Lower leg skin (tissue), 4 donors: ENCODE measurements around the gene ZNF48. TPM values are rescaled to one million over a fixed set of nuclear protein-coding genes. Genes with fewer than 3 reads are reported as not detected.

Experiments used
- DNase-seq, 2 donors: peaks; one replicate each; pipeline ENCODE4 v3.0.0-alpha.2; 2019; ENCODE audit warnings: low spot score in 2 of 2
- H3K4me3 ChIP-seq: fragments of 200-600 bp; sonication (generic); 2 replicates; pipeline ENCODE4 v1.5.1; 2017; ENCODE audit warnings: mild to moderate bottlenecking, low read depth; ENCODE audit not compliant: poor library complexity, severe bottlenecking
- POLR2A ChIP-seq, 2 donors: fragments of 450-650 bp; IDR thresholded peaks; one replicate each; pipeline ENCODE4 v1.6.1; 2016 to 2017; ENCODE audit warnings: antibody characterized with exemption in 2 of 2, mild to moderate bottlenecking in 1 of 2, moderate library complexity in 1 of 2
- WGBS, 2 donors: methylation state at CpG; one replicate each; pipeline ENCODE4 v1.1.5; 2018; 5-methylcytosine and 5-hydroxymethylcytosine counted together
- intact Hi-C: fragments of 100-400 bp; cut with DNase I; formaldehyde crosslinking; loops from one replicate; pipeline ENCODE4 v1.15.0; 2023; ENCODE audit warnings: low total_unique reads
- total RNA-seq, 4 donors: library from RNA; depleted of rRNA; stranded (reverse); fragments of >200 nt; gene quantifications; one replicate each; pipeline ENCODE4 v1.1.0, GENCODE V29; 2016
- TF ChIP-seq, protein P1 (sequence below), 3 donors: fragments of 450-650 bp; IDR thresholded peaks; one replicate each; pipeline ENCODE4 v1.5.1; 2016; ENCODE audit warnings: antibody characterized with exemption in 3 of 3, mild to moderate bottlenecking in 3 of 3, moderate library complexity in 2 of 3

ZNF48 gene
- total RNA-seq, 4 donors from 2014 or later = 8.3 to 15.6 (median 10.5) TPM

DNA sequence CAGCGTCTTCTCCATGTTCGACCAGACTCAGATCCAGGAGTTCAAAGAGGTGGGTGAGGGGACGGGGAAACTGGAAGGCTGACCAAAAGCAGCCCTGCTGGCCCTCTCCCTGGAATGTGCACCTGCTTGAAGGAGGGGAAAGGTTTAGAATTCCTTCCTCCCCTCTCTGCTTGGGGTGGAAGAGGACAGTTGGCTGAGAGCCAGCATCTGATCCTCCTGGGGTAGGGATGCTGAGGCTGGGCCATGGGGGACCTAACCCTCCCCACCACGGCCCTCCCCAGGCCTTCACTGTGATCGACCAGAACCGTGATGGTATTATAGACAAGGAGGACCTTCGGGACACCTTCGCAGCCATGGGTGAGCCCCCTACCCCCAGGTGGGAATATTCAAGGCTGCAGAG lies 19.4 kb upstream of the ZNF48 start:
- intact Hi-C loops = no loop called here
- WGBS, 2 donors = 89 to 91% methylated on average over 8 of the region's 8 CpGs
- DNase-seq = no peak

DNA sequence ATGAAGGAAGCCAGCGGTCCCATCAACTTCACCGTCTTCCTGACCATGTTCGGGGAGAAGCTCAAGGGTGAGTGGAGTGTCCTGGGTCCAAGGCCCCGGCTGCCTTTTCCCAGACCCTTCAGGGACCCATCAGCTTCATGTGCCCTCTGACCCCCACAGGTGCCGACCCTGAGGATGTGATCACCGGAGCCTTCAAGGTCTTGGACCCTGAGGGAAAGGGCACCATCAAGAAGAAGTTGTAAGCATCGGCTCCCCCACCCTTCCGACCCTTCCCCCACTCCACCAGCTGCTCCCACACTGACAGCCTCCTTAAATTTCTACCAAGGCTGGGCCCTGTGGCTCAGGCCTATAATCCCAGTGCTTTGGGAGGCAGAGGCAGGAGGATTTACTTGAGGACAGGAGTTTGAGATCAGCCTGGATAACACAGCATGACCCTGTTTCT lies 18.7 kb upstream of the ZNF48 start:
- no peak overlapping the region for H3K4me3 ChIP-seq
- WGBS, 2 donors = 89 to 92% methylated on average over 8 of the region's 8 CpGs
- no peak for TF ChIP-seq POLR2A (IDR thresholded peaks at IDR 0.05)
- TF ChIP-seq, protein P1, sequence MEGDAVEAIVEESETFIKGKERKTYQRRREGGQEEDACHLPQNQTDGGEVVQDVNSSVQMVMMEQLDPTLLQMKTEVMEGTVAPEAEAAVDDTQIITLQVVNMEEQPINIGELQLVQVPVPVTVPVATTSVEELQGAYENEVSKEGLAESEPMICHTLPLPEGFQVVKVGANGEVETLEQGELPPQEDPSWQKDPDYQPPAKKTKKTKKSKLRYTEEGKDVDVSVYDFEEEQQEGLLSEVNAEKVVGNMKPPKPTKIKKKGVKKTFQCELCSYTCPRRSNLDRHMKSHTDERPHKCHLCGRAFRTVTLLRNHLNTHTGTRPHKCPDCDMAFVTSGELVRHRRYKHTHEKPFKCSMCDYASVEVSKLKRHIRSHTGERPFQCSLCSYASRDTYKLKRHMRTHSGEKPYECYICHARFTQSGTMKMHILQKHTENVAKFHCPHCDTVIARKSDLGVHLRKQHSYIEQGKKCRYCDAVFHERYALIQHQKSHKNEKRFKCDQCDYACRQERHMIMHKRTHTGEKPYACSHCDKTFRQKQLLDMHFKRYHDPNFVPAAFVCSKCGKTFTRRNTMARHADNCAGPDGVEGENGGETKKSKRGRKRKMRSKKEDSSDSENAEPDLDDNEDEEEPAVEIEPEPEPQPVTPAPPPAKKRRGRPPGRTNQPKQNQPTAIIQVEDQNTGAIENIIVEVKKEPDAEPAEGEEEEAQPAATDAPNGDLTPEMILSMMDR (IDR thresholded peaks at IDR 0.05) = no peak
- intact Hi-C loops = no loop called here
- no peak for DNase-seq

More for the DNA sequence above, 19.4 kb upstream of the ZNF48 start:
- H3K4me3 ChIP-seq = no peak overlapping the region
- TF ChIP-seq POLR2A (IDR thresholded peaks at IDR 0.05) = no peak
- TF ChIP-seq, protein P1 (IDR thresholded peaks at IDR 0.05) = no peak

DNA sequence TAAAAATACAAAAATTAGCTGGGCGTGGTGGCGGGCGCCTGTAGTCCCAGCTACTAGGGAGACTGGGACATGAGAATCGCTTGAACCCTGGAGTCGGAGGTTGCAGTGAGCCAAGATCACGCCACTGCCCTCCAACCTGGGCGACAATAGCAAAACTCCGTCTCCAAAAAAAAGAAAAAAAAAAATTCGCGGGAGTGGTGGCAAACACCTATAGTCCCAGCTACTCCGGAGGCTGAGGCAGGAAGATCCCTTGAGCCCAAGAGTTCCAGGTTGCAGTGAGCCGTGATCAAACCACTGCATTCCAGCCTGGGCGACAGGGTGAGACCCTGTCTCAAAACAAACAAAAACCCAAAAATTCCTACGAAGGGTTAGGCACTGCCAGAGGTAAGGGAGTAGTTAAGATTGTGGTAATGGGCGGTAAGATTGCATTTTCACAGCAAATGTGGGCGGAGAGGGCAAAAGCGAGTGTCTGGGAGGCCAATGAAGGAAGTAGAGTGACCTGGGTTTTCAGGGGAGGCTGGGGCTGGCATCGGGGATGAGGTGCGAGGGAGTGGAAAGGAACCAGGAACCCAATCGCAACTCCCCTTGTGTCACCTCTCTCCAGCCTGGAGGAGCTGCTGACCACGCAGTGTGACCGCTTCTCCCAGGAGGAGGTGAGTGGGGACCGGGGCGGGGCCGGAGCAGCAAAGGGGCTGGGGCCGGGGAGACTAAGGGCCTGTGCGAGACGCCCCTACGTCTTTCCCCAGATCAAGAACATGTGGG lies 18.0 kb upstream of the ZNF48 start:
- H3K4me3 ChIP-seq = peak overlapping the region; percentile 41
- 29 to 36% methylated on average over 27 to 29 of the region's 29 CpGs for WGBS, 2 donors
- no peak for DNase-seq
- intact Hi-C loops = no loop called here
- TF ChIP-seq POLR2A (IDR thresholded peaks at IDR 0.05) = no peak
- TF ChIP-seq, protein P1 (IDR thresholded peaks at IDR 0.05) = no peak

DNA sequence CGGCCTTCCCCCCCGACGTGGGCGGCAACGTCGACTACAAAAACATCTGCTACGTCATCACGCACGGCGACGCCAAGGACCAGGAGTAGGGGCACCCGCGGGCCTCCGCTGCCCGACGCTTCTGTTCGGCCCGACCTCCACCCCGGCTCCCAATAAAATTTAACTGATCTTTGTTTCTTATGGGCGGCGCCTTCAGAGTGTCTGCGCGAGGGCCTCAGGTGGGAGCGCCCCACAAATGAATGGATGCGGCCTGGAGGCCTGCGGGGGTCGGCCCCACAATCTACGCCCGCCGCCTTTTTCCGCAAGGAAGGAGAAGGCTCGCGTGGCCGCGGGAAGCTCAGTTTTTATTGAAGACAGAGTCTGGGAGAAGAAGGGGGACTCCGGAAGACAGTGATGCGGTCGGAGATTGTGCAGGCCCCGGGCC lies 17.4 kb upstream of the ZNF48 start:
- 0 to 1% methylated on average over 36 to 39 of the region's 39 CpGs for WGBS, 2 donors
- TF ChIP-seq, protein P1 (IDR thresholded peaks at IDR 0.05) = no peak
- TF ChIP-seq POLR2A (IDR thresholded peaks at IDR 0.05) = peak in 1 of 2 donors; percentile 29
- intact Hi-C loops = no loop called here

DNA sequence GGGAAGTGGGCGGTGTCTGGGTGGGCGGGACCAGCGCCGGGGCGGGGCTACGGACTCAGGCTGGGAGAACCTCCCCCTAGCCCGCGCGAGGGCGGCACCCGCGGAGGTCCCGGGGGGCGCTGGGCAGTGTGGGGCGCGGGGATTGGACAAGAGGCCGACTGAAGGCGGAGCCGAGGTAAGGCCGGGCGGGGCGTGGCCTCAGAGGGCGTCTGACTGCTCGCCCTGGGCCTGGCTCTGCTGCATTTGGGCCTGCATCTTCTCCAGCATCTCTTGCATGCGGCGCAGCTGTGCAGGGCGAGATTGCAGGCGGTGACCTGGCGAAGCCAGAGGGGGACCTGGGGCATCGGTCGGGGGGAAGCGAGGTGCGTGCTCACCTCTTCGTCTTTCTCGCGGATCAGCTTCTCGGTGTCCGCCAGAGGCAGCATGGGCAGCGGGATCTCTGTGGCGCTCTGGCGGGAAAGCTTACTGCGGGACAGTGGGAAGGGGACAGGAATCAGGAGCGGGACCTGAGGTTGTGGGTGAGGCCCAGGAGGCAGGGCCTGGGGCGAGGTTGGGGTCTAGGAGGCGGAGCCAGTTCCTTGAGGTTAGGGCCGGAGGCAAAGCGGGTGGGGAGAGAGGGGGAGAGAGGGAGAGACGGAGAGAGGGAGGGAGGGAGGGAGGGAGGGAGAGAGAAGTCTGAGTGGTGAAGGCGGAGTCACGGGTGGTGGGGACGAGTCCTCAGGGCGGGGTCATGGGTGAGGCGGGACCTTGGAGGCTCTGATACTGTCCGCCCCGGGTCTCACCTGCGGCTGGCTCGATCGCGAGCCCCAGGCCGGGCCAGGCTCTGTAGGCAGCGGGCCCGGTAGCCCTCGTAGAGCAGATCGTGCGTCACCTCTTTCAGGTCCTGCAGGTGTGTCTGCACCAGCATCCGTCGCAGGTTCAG lies 16.7 kb upstream of the ZNF48 start:
- peak; percentile 99 to 100 for DNase-seq
- TF ChIP-seq, protein P1 (IDR thresholded peaks at IDR 0.05) = no peak
- intact Hi-C loops = no loop called here
- peak overlapping the region; percentile 57 for H3K4me3 ChIP-seq
- WGBS, 2 donors = 0% methylated on average over 66 of the region's 67 CpGs

More for the DNA sequence above, 17.4 kb upstream of the ZNF48 start:
- DNase-seq = peak; percentile 93 to 99
- peak overlapping the region; percentile 41 for H3K4me3 ChIP-seq
